Erythroblast (primary cell): ENCODE measurements around the gene PSMD8.

Source experiments
- GATA1 ChIP-seq: IDR thresholded peaks from 2 replicates; pipeline ENCODE4 v1.6.1; 2011; ENCODE audit warnings: low read depth, mild to moderate bottlenecking, control low read depth, low read length, moderate library complexity
- POLR2A ChIP-seq: IDR thresholded peaks from 2 replicates; pipeline ENCODE4 v1.6.1; 2011; ENCODE audit warnings: mild to moderate bottlenecking, low read length

- TF ChIP-seq POLR2A (no peak), GATA1 (no peak)
Observed at GRCh38 chr19:38375748-38376147, 1.4 kb downstream of the PSMD8 start.
